H1 (cell line): ENCODE data around the gene SLC44A1. TPM values are rescaled to one million over a fixed set of nuclear protein-coding genes. Genes with fewer than 3 reads are reported as not detected.

ENCODE experiments used
- CBX5 ChIP-seq: fragments of 300-800, 300-1000 bp; sonication (generic); IDR thresholded peaks from 2 replicates; pipeline ENCODE4 v1.7.1; 2016; ENCODE audit warnings: antibody characterized with exemption, low read length, low read depth
- NRF1 ChIP-seq: IDR thresholded peaks from 2 replicates; pipeline ENCODE4 v1.6.1; 2011; ENCODE audit warnings: mild to moderate bottlenecking, low read depth, low read length, improper control_type of control experiment
- SIRT6 ChIP-seq: IDR thresholded peaks from one replicate; pipeline ENCODE4 v1.7.1; 2012; ENCODE audit warnings: low read length, inconsistent platforms
- polyA plus RNA-seq, 7 experiments: library from polyadenylated mRNA; depleted of rRNA in 3 of 7; stranded (reverse) in 5 of 7; unstranded in 2 of 7; fragments of >200 nt in 5 of 7; fragments of 200-250 nt in 2 of 7; gene quantifications; 1 replicate in 5 of 7; 2 replicates in 1 of 7; 4 replicates in 1 of 7; pipeline versions ENCODE4 v1.2.1 to v1.2.3, GENCODE V29; 2011 to 2013; ENCODE audit warnings: missing spikeins in 2 of 7, mixed read lengths in 2 of 7
- total RNA-seq: library from RNA; stranded (reverse); fragmentation: NEBNext Ultra II Directional; extraction: Animal tissue kit (Norgen Biotek cat#: 25700); gene quantifications from 2 replicates; pipeline ENCODE4 v1.2.1, GENCODE V29; 2021

Gene SLC44A1
- total and polyA plus RNA-seq, 2 of the 8 experiments (the other 6 are each of a cell fraction or from before 2014, with no cell fraction given) = 30.5 to 71.2 TPM

- TF ChIP-seq CBX5 = no peak
- TF ChIP-seq SIRT6 = no peak
- TF ChIP-seq NRF1 = no peak
Measured at GRCh38 chr9:105457560-105458294, 213.3 kb downstream of the SLC44A1 start (continued).
